HepG2 (cell line): ENCODE data around the gene MYOZ3. TPM values are rescaled to one million over a fixed set of nuclear protein-coding genes. Genes with fewer than 3 reads are reported as not detected.
A peak's percentile ranks its signal among the peaks of the same experiment; 100 is the strongest.

ENCODE experiments used
- CREM ChIP-seq, 2 experiments: sonication (generic) in 1 of 2; formaldehyde crosslinking in 1 of 2; IDR thresholded peaks; 2 replicates each; pipeline versions ENCODE4 v1.4.0 to v1.6.1; 2016 to 2020; ENCODE audit warnings: antibody characterized with exemption in 1 of 2, mild to moderate bottlenecking in 1 of 2, missing genetic modification reagents in 1 of 2
- FOSL2 ChIP-seq: sonication (generic); formaldehyde crosslinking; IDR thresholded peaks from 2 replicates; pipeline ENCODE4 v1.4.0; 2020; ENCODE audit warnings: missing genetic modification reagents
- GATAD2A ChIP-seq: IDR thresholded peaks from 2 replicates; pipeline ENCODE4 v1.6.1; 2016
- KLF13 ChIP-seq: sonication (generic); formaldehyde crosslinking; IDR thresholded peaks from 2 replicates; pipeline ENCODE4 v1.4.0; 2020; ENCODE audit warnings: mild to moderate bottlenecking, missing genetic modification reagents
- KMT2B ChIP-seq: IDR thresholded peaks from 2 replicates; pipeline ENCODE4 v1.6.1; 2016; ENCODE audit warnings: missing genetic modification reagents, missing compliant biosample characterization
- SNAI1 ChIP-seq: sonication (generic); formaldehyde crosslinking; IDR thresholded peaks from 2 replicates; pipeline ENCODE4 v1.5.0; 2020; ENCODE audit warnings: mild to moderate bottlenecking, missing genetic modification reagents, borderline replicate concordance
- ZNF101 ChIP-seq: sonication (generic); formaldehyde crosslinking; IDR thresholded peaks from 2 replicates; pipeline ENCODE4 v1.4.0; 2020; ENCODE audit warnings: mild to moderate bottlenecking, low read depth, missing genetic modification reagents, borderline replicate concordance
- ZNF224 ChIP-seq: sonication (generic); formaldehyde crosslinking; IDR thresholded peaks from 2 replicates; pipeline ENCODE4 v1.5.0; 2020; ENCODE audit warnings: mild to moderate bottlenecking, missing genetic modification reagents
- ZNF230 ChIP-seq: sonication (generic); formaldehyde crosslinking; IDR thresholded peaks from 2 replicates; pipeline ENCODE4 v1.4.0; 2020; ENCODE audit warnings: mild to moderate bottlenecking, missing genetic modification reagents
- ZNF547 ChIP-seq: sonication (generic); formaldehyde crosslinking; IDR thresholded peaks from 2 replicates; pipeline ENCODE4 v1.5.1; 2020; ENCODE audit warnings: mild to moderate bottlenecking, missing genetic modification reagents
- ZNF781 ChIP-seq: sonication (generic); formaldehyde crosslinking; IDR thresholded peaks from 2 replicates; pipeline ENCODE4 v1.5.1; 2020; ENCODE audit warnings: borderline replicate concordance, mild to moderate bottlenecking, missing genetic modification reagents; ENCODE audit errors: not compliant biosample characterization
- ZNF782 ChIP-seq: sonication (generic); formaldehyde crosslinking; IDR thresholded peaks from 2 replicates; pipeline ENCODE4 v1.4.0; 2020; ENCODE audit warnings: missing genetic modification reagents, mild to moderate bottlenecking, borderline replicate concordance
- polyA plus RNA-seq, 8 experiments: library from polyadenylated mRNA; depleted of rRNA in 3 of 8; stranded (reverse) in 7 of 8; unstranded in 1 of 8; fragments of >200 nt; fragmentation: Illumina TruSeq in 4 of 8; extraction: Trizol in 4 of 8; gene quantifications; 2 replicates each; pipeline versions ENCODE4 v1.2.1 to v1.2.3, GENCODE V29; 2011 to 2016; ENCODE audit warnings: low read depth in 4 of 8, missing spikeins in 1 of 8, mixed read lengths in 1 of 8; ENCODE audit not compliant: insufficient read depth in 1 of 8
- total RNA-seq, 5 experiments: library from RNA; depleted of rRNA; stranded (reverse); fragments of >200 nt; fragmentation: Illumina TruSeq; extraction: Trizol; gene quantifications; 2 replicates each; pipeline ENCODE4 v1.2.3, GENCODE V29; 2016; ENCODE audit warnings: low read depth in 1 of 5
- TF ChIP-seq, protein P1 (sequence below): IDR thresholded peaks from 2 replicates; pipeline ENCODE4 v1.6.1; 2016; ENCODE audit warnings: low read depth, missing genetic modification reagents, missing compliant biosample characterization
- TF ChIP-seq, protein P2 (sequence below): sonication (generic); formaldehyde crosslinking; IDR thresholded peaks from 2 replicates; pipeline ENCODE4 v1.4.0; 2020; ENCODE audit warnings: missing genetic modification reagents
- TF ChIP-seq, protein P3 (sequence below): sonication (generic); formaldehyde crosslinking; IDR thresholded peaks from 2 replicates; pipeline ENCODE4 v1.4.0; 2020; ENCODE audit warnings: missing genetic modification reagents

The MYOZ3 gene
- total and polyA plus RNA-seq, 2 of the 13 experiments (the other 11 are each of a cell fraction or from before 2014, with no cell fraction given), result 0.05 TPM; not detected in 1

DNA sequence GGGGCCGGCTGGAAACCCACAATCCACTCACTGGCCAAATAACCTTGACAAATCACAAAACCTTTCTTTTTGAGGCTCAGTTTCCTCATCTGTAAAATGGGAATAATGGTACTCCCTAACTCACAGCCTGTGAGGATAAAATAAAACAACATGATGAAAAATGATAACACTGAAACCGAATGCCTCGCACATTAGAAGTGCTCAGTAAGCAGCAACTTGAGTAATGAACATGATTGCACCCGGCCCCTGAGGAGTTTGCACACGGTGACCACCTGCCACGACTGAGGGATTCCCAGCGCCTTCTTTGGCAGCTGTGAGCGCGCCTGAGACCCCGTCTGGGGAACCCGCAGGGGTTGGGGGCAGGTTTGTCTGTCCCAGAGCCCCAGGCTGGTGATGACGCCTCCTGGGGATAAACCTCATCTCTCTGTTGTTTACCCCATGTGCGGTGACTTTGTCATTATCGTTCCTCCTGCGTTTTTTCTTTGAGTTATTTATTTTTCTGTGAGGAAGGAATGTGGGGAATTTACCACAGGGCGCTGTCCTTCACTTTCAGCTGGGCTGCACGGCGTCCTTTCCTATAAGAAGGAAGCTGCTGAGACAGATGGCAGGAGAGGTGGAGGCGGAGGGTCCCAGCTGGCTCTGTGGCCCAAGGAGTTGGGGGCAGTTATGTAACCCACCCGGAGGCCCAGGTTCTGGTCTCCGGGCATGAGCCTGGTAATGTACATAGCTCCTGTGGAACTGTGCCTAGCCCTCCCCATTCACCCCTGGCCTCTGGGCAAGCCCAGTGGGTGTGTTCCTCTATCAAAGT, 23.6 kb upstream of the MYOZ3 start (continued):
- TF ChIP-seq, protein P1, sequence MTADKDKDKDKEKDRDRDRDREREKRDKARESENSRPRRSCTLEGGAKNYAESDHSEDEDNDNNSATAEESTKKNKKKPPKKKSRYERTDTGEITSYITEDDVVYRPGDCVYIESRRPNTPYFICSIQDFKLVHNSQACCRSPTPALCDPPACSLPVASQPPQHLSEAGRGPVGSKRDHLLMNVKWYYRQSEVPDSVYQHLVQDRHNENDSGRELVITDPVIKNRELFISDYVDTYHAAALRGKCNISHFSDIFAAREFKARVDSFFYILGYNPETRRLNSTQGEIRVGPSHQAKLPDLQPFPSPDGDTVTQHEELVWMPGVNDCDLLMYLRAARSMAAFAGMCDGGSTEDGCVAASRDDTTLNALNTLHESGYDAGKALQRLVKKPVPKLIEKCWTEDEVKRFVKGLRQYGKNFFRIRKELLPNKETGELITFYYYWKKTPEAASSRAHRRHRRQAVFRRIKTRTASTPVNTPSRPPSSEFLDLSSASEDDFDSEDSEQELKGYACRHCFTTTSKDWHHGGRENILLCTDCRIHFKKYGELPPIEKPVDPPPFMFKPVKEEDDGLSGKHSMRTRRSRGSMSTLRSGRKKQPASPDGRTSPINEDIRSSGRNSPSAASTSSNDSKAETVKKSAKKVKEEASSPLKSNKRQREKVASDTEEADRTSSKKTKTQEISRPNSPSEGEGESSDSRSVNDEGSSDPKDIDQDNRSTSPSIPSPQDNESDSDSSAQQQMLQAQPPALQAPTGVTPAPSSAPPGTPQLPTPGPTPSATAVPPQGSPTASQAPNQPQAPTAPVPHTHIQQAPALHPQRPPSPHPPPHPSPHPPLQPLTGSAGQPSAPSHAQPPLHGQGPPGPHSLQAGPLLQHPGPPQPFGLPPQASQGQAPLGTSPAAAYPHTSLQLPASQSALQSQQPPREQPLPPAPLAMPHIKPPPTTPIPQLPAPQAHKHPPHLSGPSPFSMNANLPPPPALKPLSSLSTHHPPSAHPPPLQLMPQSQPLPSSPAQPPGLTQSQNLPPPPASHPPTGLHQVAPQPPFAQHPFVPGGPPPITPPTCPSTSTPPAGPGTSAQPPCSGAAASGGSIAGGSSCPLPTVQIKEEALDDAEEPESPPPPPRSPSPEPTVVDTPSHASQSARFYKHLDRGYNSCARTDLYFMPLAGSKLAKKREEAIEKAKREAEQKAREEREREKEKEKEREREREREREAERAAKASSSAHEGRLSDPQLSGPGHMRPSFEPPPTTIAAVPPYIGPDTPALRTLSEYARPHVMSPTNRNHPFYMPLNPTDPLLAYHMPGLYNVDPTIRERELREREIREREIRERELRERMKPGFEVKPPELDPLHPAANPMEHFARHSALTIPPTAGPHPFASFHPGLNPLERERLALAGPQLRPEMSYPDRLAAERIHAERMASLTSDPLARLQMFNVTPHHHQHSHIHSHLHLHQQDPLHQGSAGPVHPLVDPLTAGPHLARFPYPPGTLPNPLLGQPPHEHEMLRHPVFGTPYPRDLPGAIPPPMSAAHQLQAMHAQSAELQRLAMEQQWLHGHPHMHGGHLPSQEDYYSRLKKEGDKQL (CRISPR knock-in tag), result no peak
- TF ChIP-seq ZNF547 (CRISPR knock-in tag), result no peak
- TF ChIP-seq ZNF781, result no peak
- no peak for TF ChIP-seq ZNF230
- TF ChIP-seq FOSL2 (CRISPR knock-in tag), result peak; percentile 60; the same call in 1 of the 2 replicates
- TF ChIP-seq ZNF101 (CRISPR knock-in tag), result no peak
- TF ChIP-seq CREM (IDR thresholded peaks at IDR 0.05), result peak; percentile 41
- no peak for TF ChIP-seq CREM (CRISPR knock-in tag; IDR thresholded peaks at IDR 0.05)
- TF ChIP-seq, protein P2, sequence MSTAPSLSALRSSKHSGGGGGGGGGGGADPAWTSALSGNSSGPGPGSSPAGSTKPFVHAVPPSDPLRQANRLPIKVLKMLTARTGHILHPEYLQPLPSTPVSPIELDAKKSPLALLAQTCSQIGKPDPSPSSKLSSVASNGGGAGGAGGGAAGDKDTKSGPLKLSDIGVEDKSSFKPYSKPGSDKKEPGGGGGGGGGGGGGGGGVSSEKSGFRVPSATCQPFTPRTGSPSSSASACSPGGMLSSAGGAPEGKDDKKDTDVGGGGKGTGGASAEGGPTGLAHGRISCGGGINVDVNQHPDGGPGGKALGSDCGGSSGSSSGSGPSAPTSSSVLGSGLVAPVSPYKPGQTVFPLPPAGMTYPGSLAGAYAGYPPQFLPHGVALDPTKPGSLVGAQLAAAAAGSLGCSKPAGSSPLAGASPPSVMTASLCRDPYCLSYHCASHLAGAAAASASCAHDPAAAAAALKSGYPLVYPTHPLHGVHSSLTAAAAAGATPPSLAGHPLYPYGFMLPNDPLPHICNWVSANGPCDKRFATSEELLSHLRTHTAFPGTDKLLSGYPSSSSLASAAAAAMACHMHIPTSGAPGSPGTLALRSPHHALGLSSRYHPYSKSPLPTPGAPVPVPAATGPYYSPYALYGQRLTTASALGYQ (CRISPR knock-in tag), result no peak
- TF ChIP-seq, protein P3, sequence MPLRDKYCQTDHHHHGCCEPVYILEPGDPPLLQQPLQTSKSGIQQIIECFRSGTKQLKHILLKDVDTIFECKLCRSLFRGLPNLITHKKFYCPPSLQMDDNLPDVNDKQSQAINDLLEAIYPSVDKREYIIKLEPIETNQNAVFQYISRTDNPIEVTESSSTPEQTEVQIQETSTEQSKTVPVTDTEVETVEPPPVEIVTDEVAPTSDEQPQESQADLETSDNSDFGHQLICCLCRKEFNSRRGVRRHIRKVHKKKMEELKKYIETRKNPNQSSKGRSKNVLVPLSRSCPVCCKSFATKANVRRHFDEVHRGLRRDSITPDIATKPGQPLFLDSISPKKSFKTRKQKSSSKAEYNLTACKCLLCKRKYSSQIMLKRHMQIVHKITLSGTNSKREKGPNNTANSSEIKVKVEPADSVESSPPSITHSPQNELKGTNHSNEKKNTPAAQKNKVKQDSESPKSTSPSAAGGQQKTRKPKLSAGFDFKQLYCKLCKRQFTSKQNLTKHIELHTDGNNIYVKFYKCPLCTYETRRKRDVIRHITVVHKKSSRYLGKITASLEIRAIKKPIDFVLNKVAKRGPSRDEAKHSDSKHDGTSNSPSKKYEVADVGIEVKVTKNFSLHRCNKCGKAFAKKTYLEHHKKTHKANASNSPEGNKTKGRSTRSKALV (CRISPR knock-in tag), result peak; percentile 32; the same call in 1 of the 2 replicates
- TF ChIP-seq KMT2B (CRISPR knock-in tag), result 0 out of 2 replicates have a peak, but pooled peaks have one; percentile 19
- TF ChIP-seq SNAI1 (CRISPR knock-in tag), result no peak
- TF ChIP-seq KLF13 (CRISPR knock-in tag), result no peak
- no peak for TF ChIP-seq ZNF224 (CRISPR knock-in tag)
- TF ChIP-seq ZNF782 (CRISPR knock-in tag), result no peak
- TF ChIP-seq GATAD2A, result peak; percentile 50; the same call in 1 of the 2 replicates
